Measurements from ENCODE around the gene CBX5. TPM values are rescaled to one million over a fixed set of nuclear protein-coding genes. Genes with fewer than 3 reads are reported as not detected.

The CBX5 gene
- total and polyA plus RNA-seq, 10 of the 15 experiments (the other 5 are each of a cell fraction or from before 2014, with no cell fraction given), result 46.7 to 138 (median 74.6) TPM

GRCh38 chr12:54294953-54295566 lies 15.1 kb upstream of the CBX5 start:
- Histone ChIP-seq H3K36me3 (ENCODE audit: control insufficient read depth in 2 of 2, insufficient read depth in 2 of 2, low read length in 1 of 2) (no peaks in the 10 kb centered on the region), H3K4me3 (no peak overlapping the region), H3K9me3 (replicated peaks; ENCODE audit: control insufficient read depth, insufficient read depth, low read length) (no peaks in the 10 kb centered on the region), H3K27me3 (replicated peaks in 1 of 2; ENCODE audit: control insufficient read depth in 2 of 2, insufficient read depth in 2 of 2, low read length in 1 of 2) (peaks cover 2 to 6% of the 10 kb centered on the region in 2 experiments), H3K4me2 (ENCODE audit: control insufficient read depth, insufficient read depth) (no peak overlapping the region), H3K27ac (ENCODE audit: control insufficient read depth, insufficient read depth) (no peak overlapping the region), H2AFZ (ENCODE audit: control insufficient read depth, low read depth, low read length) (no peak overlapping the region), H3K79me2 (ENCODE audit: control insufficient read depth, insufficient read depth, low read length) (no peaks in the 10 kb centered on the region), H3K9ac (ENCODE audit: control insufficient read depth, insufficient read depth, low read length) (no peak overlapping the region), H4K20me1 (ENCODE audit: control insufficient read depth, insufficient read depth) (no peaks in the 10 kb centered on the region), H3K4me1 (ENCODE audit: control insufficient read depth, insufficient read depth, low read length) (no peaks in the 10 kb centered on the region)
- ChIA-PET CTCF (interaction anchor here (0.9 to 9.5 kb wide), 17 partner anchors 8 to 90 kb away, joined by 3 to 116 read pairs (median 10); partner anchors contain the start of genes CBX5, COPZ1, HNRNPA1 and ZNF385A), SMC1A (ENCODE audit: uncharacterized antibody, unreplicated experiment) (interaction anchor here (0.9 to 2.1 kb wide), 3 partner anchors 30 to 79 kb away, joined by 4 to 6 read pairs (median 5); partner anchors contain the start of gene COPZ1), POLR2A (interaction anchor here (0.9 kb wide), 1 partner anchor 15 kb away, joined by 3 read pairs; the partner anchor contains the start of gene CBX5), RAD21 (ENCODE audit: unreplicated experiment) (interaction anchor here (1.3 to 3.1 kb wide), 5 partner anchors 30 to 84 kb away, joined by 4 to 14 read pairs (median 5); partner anchors contain the start of gene COPZ1)
- no TSS peak for BruUV-seq (replicated peaks)
- ATAC-seq, result no peak
- FAIRE-seq, result no peak
- in situ Hi-C loops (cut with MboI), result loop anchor here (5.0 kb wide), 1 partner anchor 67 kb away; the partner anchor contains the start of gene GPR84
- WGBS (ENCODE audit: insufficient coverage, insufficient replicate concordance, low lambda C conversion rate, missing lambda C conversion rate), result 26% methylated on average over 9 of the region's 9 CpGs
- intact Hi-C loops (cut with micrococcal nuclease; ENCODE audit: unreplicated experiment), result loop anchor here (1.0 to 2.0 kb wide), 2 partner anchors 66 to 73 kb away; no protein-coding TSS in a partner anchor
- DNase-seq (ENCODE audit: low read depth, low spot score), result no peak
- TF ChIP-seq RCOR1 (conservative IDR thresholded peaks at IDR 0.05; ENCODE audit: low read depth, low read length) (no peak), PAX8 (IDR thresholded peaks at IDR 0.05) (no peak), BCL11A (IDR thresholded peaks at IDR 0.05; ENCODE audit: low read depth, low read length) (no peak), POLR2AphosphoS2 (IDR thresholded peaks at IDR 0.05; ENCODE audit: low read depth, low read length) (no peak), BMI1 (IDR thresholded peaks at IDR 0.05; ENCODE audit: borderline replicate concordance) (no peak), PAX5 (IDR thresholded peaks at IDR 0.05; ENCODE audit: borderline replicate concordance, low read depth, low read length) (no peak), RBBP5 (conservative IDR thresholded peaks at IDR 0.05) (no peak), CHD4 (IDR thresholded peaks at IDR 0.05) (no peak), MYB (IDR thresholded peaks at IDR 0.05; ENCODE audit: borderline replicate concordance, low read depth, low read length) (no peak), RFX5 (IDR thresholded peaks at IDR 0.05; ENCODE audit: low read depth, low read length) (no peak), HSF1 (IDR thresholded peaks at IDR 0.05; ENCODE audit: low read depth, low read length) (no peak), SPI1 (IDR thresholded peaks at IDR 0.05; ENCODE audit: borderline replicate concordance, insufficient read depth, low read depth, low read length) (no peak)
- TF ChIP-seq, protein P1, sequence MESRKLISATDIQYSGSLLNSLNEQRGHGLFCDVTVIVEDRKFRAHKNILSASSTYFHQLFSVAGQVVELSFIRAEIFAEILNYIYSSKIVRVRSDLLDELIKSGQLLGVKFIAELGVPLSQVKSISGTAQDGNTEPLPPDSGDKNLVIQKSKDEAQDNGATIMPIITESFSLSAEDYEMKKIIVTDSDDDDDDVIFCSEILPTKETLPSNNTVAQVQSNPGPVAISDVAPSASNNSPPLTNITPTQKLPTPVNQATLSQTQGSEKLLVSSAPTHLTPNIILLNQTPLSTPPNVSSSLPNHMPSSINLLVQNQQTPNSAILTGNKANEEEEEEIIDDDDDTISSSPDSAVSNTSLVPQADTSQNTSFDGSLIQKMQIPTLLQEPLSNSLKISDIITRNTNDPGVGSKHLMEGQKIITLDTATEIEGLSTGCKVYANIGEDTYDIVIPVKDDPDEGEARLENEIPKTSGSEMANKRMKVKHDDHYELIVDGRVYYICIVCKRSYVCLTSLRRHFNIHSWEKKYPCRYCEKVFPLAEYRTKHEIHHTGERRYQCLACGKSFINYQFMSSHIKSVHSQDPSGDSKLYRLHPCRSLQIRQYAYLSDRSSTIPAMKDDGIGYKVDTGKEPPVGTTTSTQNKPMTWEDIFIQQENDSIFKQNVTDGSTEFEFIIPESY (IDR thresholded peaks at IDR 0.05), result no peak
- TF ChIP-seq, protein P2, sequence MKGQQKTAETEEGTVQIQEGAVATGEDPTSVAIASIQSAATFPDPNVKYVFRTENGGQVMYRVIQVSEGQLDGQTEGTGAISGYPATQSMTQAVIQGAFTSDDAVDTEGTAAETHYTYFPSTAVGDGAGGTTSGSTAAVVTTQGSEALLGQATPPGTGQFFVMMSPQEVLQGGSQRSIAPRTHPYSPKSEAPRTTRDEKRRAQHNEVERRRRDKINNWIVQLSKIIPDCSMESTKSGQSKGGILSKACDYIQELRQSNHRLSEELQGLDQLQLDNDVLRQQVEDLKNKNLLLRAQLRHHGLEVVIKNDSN (IDR thresholded peaks at IDR 0.05; ENCODE audit: borderline replicate concordance, extremely low read length, insufficient read depth, low read depth, low read length), result no peak
- TF ChIP-seq, protein P3, sequence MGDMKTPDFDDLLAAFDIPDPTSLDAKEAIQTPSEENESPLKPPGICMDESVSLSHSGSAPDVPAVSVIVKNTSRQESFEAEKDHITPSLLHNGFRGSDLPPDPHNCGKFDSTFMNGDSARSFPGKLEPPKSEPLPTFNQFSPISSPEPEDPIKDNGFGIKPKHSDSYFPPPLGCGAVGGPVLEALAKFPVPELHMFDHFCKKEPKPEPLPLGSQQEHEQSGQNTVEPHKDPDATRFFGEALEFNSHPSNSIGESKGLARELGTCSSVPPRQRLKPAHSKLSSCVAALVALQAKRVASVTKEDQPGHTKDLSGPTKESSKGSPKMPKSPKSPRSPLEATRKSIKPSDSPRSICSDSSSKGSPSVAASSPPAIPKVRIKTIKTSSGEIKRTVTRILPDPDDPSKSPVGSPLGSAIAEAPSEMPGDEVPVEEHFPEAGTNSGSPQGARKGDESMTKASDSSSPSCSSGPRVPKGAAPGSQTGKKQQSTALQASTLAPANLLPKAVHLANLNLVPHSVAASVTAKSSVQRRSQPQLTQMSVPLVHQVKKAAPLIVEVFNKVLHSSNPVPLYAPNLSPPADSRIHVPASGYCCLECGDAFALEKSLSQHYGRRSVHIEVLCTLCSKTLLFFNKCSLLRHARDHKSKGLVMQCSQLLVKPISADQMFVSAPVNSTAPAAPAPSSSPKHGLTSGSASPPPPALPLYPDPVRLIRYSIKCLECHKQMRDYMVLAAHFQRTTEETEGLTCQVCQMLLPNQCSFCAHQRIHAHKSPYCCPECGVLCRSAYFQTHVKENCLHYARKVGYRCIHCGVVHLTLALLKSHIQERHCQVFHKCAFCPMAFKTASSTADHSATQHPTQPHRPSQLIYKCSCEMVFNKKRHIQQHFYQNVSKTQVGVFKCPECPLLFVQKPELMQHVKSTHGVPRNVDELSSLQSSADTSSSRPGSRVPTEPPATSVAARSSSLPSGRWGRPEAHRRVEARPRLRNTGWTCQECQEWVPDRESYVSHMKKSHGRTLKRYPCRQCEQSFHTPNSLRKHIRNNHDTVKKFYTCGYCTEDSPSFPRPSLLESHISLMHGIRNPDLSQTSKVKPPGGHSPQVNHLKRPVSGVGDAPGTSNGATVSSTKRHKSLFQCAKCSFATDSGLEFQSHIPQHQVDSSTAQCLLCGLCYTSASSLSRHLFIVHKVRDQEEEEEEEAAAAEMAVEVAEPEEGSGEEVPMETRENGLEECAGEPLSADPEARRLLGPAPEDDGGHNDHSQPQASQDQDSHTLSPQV (IDR thresholded peaks at IDR 0.05), result no peak

Data from GM12878 (cell line).